DMS 273 (cell line): Measurements from ENCODE around the gene ARMS2.

Experiments used
- DNase-seq: peaks from one replicate; lab custom pipeline; 2025; ENCODE audit not compliant: unreplicated experiment; lab: John Stamatoyannopoulos, UW

ARMS2 gene

GRCh38 chr10:122469848-122470247 lies 15.4 kb downstream of the ARMS2 start:
- no peak for DNase-seq

GRCh38 chr10:122471531-122472177 lies 17.2 kb downstream of the ARMS2 start:
- no peak for DNase-seq

DNA sequence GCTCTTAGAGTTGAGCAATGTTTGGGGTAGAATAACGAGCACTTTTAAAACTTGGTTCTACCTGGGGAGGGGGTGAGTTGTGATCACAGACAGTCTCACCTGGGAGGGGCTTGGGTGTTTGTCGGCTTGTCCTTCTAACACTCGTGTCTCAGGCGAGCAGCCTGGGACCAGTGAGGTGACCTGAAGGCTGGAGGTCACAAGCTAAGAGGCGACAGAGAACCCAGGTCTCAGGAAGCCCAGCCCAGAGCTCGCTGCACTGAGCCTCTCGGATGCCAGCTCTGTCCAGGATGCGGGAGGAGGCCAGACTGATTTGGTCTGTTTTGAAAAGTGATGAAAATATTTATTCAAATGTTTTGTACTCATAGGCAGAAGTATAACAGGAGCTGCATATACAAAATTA lies 18.7 kb downstream of the ARMS2 start:
- DNase-seq, result no peak

- DNase-seq, result no peak
Measured at GRCh38 chr10:122474131-122474818, 19.8 kb downstream of the ARMS2 start.

GRCh38 chr10:122475100-122475499 lies 20.6 kb downstream of the ARMS2 start:
- peak; percentile 26 for DNase-seq

GRCh38 chr10:122475591-122476332 lies 21.3 kb downstream of the ARMS2 start:
- no peak for DNase-seq

DNA sequence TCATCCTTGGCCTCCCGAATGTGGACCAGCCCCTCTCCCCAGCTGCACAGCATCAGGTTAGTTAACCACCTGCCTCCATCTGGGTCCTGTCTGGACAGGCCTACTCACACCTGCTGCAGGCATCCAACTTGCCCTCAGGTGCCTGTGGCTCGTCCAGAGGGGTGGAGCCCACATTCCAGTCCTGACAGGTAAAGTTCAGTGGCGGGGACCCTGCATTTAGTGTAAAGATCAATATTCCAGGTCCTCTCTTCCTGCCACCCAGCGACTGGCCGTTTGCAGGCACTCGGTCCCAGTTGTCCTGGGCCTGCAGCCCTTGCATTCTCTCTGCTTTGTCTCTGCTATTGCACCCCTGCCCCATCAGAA lies 21.9 kb downstream of the ARMS2 start:
- DNase-seq, result no peak

GRCh38 chr10:122477436-122477835 lies 23.0 kb downstream of the ARMS2 start:
- DNase-seq, result no peak

GRCh38 chr10:122478971-122479370 lies 24.5 kb downstream of the ARMS2 start:
- DNase-seq, result no peak

- no peak for DNase-seq
Measured at GRCh38 chr10:122480146-122480833, 25.8 kb downstream of the ARMS2 start.

GRCh38 chr10:122481296-122482056 lies 27.0 kb downstream of the ARMS2 start:
- no peak for DNase-seq

DNA sequence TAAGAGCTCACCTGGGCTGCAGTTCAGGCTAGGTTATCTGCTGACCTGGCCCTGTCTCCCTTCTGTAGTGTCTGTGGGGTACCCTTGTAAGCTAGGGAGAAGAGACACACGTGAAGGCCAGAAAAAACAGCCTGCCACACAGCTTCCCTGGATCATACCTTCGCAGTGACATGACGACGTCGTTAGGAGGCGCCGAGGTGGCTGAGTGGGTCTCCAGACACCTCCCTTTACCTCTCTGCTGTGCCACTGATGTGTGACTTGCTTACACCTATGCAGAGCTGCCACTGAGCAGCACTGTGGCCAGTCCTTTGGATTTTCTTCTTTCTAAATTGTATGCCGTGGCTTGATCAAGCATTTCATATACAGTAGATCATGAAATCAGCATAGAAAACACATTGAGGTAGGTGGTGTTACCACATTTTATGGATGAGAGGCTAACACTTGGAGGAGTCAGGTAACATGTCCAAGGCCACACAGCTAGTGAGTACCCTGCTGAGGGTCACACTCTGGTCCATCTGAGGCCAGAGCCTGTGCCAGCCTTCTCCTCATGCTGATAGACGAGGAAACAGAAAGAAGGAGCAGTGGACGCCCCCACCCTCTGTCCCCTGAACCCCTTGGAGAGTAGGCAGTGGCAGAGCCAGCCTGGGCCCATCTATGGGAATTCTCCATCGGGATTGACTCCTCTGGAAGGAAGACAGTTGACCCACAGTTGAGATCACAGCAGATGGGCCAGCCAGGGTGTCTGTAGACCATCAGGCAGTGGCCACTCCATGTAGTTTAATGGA lies 30.0 kb downstream of the ARMS2 start:
- DNase-seq, result no peak

DNA sequence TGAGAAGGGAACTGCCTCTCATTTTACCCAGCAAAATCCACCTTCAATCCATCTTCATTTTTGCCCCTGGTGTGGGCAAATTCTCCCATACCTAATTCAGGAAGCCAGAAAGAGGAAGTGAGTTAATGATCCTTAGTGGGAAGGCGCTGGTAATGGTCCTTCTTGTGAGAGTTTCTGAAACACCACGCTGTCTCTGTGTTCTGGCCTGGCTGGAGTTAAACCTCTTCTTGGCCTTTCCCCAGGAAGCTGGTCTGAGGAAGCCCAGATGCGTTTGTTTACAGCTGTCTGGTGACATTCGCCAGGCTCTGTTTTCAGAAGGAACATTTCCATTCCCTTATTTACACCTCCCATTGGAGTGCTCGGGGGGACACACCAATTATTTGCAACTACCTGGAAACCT lies 31.2 kb downstream of the ARMS2 start:
- peak; percentile 3 for DNase-seq

DNA sequence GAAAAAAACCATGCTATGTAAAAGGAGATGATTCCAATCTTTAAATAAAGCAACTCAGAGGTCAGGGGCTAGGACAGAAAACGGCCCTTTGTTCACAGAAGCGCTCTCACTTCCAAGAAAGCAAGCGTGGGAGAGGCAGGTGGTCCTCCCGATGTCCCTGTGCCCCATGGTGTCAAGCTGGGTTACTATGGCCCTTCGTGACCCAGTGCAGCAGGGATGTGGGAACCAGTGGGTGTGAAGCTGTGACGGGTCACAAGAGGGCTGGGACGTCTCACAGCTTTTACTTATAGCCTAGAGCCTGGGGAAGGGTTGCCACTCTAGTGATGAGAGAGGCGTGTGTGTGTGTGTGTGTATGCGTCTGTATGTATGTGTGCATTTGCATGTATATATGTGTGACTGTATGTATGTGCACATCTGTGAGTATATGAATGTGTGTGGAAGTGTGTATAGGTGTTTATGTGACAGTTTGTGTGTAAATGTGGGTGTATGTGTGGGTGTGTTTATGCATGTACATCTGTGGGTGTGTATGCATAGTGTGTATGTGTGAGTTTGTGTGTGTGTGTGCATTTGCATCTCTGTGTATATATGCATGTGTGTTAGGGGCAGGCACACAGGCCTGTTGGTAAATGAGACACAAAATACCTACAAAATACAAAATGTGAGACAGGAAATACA lies 32.1 kb downstream of the ARMS2 start:
- DNase-seq, result no peak

- peak; percentile 71 for DNase-seq
Measured at GRCh38 chr10:122487174-122487765, 32.8 kb downstream of the ARMS2 start.

DNA sequence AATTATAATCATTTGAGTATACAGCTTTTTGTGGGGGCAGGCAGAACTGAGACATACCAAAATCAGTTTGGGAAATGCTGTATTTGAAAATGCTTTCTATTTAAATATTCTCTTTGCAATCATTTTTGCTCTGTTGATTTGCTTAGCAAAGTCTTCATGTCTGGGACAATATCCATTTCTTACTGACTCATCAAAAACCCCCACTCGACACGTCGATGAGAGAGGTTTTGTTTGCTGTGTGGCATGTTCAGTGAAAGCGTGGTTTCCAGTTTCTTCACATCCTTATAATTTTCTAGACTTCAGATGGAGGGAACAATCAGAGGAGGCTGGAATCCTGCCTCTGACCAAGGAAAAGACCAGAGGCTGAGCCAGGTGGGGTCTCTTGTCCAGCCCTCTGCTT lies 35.8 kb downstream of the ARMS2 start:
- no peak for DNase-seq

DNA sequence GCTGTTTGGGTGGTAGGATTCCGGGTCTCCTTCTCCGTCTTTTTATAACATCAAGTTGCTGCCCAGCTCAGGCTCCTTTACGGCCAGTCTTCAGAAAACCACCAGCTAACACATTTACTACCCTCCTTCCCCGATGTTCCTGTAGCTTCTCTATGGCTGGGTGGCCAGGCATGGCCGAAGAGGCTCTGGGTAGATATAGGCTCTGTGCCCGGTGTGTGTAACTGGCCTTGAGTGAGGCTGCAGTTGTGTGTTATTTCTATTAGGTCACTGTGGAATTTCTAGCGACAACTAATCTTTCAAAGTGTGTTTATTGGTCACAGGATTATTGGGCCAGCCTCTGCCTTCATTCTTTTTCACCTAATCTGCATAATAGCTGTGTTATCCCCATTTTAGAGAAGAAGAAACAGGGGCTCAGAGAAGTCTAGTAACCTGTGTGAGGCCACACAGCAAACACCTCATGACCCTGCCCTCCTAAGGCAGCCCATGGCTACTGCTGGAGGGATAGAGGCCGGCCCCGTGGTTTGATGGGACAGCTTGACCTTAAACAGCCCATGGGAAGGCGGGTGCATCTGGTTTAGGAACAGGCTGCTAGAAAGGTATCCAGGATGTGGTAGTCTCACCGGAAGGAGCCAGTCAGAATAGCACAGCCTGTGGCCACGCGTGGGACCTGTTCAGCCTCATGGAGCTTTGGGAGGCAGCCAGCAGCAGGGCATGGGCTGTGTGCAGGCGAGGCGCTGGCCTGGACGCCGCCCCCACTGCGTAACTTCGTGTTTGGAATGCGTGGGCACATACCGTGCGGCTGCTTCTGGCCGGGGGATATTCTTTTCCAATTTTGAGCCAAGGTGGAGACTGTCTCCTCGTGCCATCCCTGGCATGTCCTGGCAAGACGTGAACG lies 36.6 kb downstream of the ARMS2 start:
- DNase-seq, result peak; percentile 4

DNA sequence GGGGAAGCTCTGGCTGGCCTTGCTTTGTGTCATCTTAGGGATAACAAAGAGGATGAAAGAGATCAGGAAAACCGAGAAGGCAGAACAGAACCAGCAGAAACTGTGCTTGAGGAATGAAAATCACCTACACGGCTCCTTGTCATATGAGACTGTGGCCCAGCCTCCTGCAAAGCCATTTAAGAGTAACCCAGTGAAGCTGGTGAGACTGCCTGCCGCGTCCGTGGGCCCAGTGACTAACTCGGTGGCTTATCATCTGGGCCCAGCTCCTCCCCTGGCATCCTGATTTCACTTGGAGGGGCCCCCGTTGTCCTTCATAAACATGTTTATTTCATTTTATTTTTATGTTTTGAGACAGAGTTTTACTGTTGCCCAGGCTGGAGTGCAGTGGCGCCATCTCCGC lies 37.6 kb downstream of the ARMS2 start:
- DNase-seq, result no peak
